ENCODE results near the gene SNRNP40.
"Not testable (repeated sequence)": the region's sequence is repeated elsewhere in the genome, so short reads cannot be mapped to it uniquely, and the experiment has no call there.

SNRNP40 gene

GRCh38 chr1:31296486-31297276, at the start of gene SNRNP40, which contains the start of gene ZCCHC17:
SNRNP40 (minus strand) TSS chr1:31296788; CDS start chr1:31296751, 37 bp downstream.
ZCCHC17 (plus strand) TSS chr1:31297032; CDS start chr1:31310099, 13,067 bp downstream.
- DNase-seq: peak; percentile 95 to 99

- DNase-seq: no peak
Observed at GRCh38 chr1:31345635-31346034, 49.0 kb upstream of the SNRNP40 start.

- no peak for DNase-seq
Observed at GRCh38 chr1:31344503-31344902, 47.9 kb upstream of the SNRNP40 start.

GRCh38 chr1:31336687-31337467, 40.3 kb upstream of the SNRNP40 start:
- no peak for DNase-seq

- DNase-seq: peak; percentile 3 to 82
Observed at GRCh38 chr1:31335007-31335406, 38.4 kb upstream of the SNRNP40 start.

- no peak for DNase-seq
Observed at GRCh38 chr1:31327381-31327780, 30.8 kb upstream of the SNRNP40 start.

- no peak for DNase-seq
Observed at GRCh38 chr1:31326461-31326860, 29.9 kb upstream of the SNRNP40 start.

GRCh38 chr1:31324992-31325391, 28.4 kb upstream of the SNRNP40 start:
- no peak for DNase-seq

- DNase-seq: no peak
Observed at GRCh38 chr1:31324093-31324492, 27.5 kb upstream of the SNRNP40 start.

- DNase-seq: no peak
Observed at GRCh38 chr1:31318146-31318545, 21.6 kb upstream of the SNRNP40 start.

GRCh38 chr1:31315902-31316301, 19.3 kb upstream of the SNRNP40 start:
- no peak for DNase-seq

GRCh38 chr1:31310198-31310597, 13.6 kb upstream of the SNRNP40 start:
- DNase-seq: no peak

GRCh38 chr1:31308036-31308435, 11.4 kb upstream of the SNRNP40 start:
- DNase-seq: no peak

- DNase-seq: peak in 1 of 2 donors; percentile 2
Observed at GRCh38 chr1:31306278-31306677, 9.7 kb upstream of the SNRNP40 start.

- no peak for DNase-seq
Observed at GRCh38 chr1:31302709-31303441, 6.3 kb upstream of the SNRNP40 start.

GRCh38 chr1:31300193-31300592, 3.6 kb upstream of the SNRNP40 start:
- no peak for DNase-seq

- DNase-seq: no peak
Observed at GRCh38 chr1:31299365-31299764, 2.8 kb upstream of the SNRNP40 start.

- DNase-seq: no peak
Observed at GRCh38 chr1:31297277-31298247, 974 bp upstream of the SNRNP40 start.

- no peak for DNase-seq
Observed at GRCh38 chr1:31295874-31296485, 608 bp downstream of the SNRNP40 start.

GRCh38 chr1:31289021-31289420, 7.6 kb downstream of the SNRNP40 start:
- no peak for DNase-seq

GRCh38 chr1:31287791-31288190, 8.8 kb downstream of the SNRNP40 start:
- not testable (repeated sequence) for DNase-seq
